ENCODE measurements around the gene DIS3L2. TPM values are rescaled to one million over a fixed set of nuclear protein-coding genes. Genes with fewer than 3 reads are reported as not detected.

The DIS3L2 gene
- total RNA-seq, 2 donors from 2014 or later: 22.6 to 32.3 TPM

GRCh38 chr2:232304236-232304635, 342.7 kb downstream of the DIS3L2 start:
- Histone ChIP-seq H3K27ac (no peak overlapping the region), H3K27me3 (no peaks in the 10 kb centered on the region), H3K9me3 (no peaks in the 10 kb centered on the region), H3K4me3 (no peak overlapping the region), H3K36me3 (no peaks in the 10 kb centered on the region), H3K9ac (ENCODE audit: low read depth in 2 of 2, low read length in 2 of 2) (no peak overlapping the region), H3K4me1 (no peaks in the 10 kb centered on the region)
- TF ChIP-seq CTCF (IDR thresholded peaks at IDR 0.05): no peak
- intact Hi-C loops (cut with DNase I): no loop called here
- DNase-seq: no peak

GRCh38 chr2:232306741-232307305, 345.3 kb downstream of the DIS3L2 start:
- no peak for TF ChIP-seq CTCF (IDR thresholded peaks at IDR 0.05)
- no peak overlapping the region for H3K27ac ChIP-seq
- no peaks in the 10 kb centered on the region for H3K27me3 ChIP-seq
- no peak for DNase-seq
- H3K9me3 ChIP-seq: no peaks in the 10 kb centered on the region
- no peak overlapping the region for H3K4me3 ChIP-seq
- H3K36me3 ChIP-seq: no peaks in the 10 kb centered on the region
- no peak overlapping the region for H3K9ac ChIP-seq (ENCODE audit: low read depth in 2 of 2, low read length in 2 of 2)
- intact Hi-C loops (cut with DNase I): no loop called here
- no peaks in the 10 kb centered on the region for H3K4me1 ChIP-seq

DNA sequence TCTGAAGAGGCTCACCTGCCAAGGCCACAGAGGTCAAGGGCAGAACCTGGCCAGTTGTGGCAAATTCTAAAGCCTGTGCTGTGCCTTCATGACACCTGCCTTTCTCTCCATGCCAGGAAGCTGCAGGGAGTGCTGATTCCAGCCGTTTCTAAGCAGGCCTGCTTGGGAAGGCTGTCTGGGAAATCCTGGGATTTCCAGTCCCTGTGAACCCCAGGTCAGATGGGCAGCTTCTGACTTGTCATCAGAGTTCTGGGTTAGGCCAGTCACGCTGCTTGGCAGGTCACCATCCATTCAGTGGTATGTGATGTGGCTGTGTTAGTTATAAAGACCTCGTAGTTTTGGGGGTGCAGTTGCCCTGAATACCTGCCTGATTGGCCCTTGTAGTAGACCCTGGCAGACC, 346.3 kb downstream of the DIS3L2 start:
- H3K36me3 ChIP-seq: no peaks in the 10 kb centered on the region
- H3K4me3 ChIP-seq: no peak overlapping the region
- no peak for DNase-seq
- H3K9ac ChIP-seq (ENCODE audit: low read depth in 2 of 2, low read length in 2 of 2): no peak overlapping the region
- no peaks in the 10 kb centered on the region for H3K4me1 ChIP-seq
- H3K27me3 ChIP-seq: no peaks in the 10 kb centered on the region
- TF ChIP-seq CTCF (IDR thresholded peaks at IDR 0.05): no peak
- no peak overlapping the region for H3K27ac ChIP-seq
- intact Hi-C loops (cut with DNase I): no loop called here
- H3K9me3 ChIP-seq: no peaks in the 10 kb centered on the region

DNA sequence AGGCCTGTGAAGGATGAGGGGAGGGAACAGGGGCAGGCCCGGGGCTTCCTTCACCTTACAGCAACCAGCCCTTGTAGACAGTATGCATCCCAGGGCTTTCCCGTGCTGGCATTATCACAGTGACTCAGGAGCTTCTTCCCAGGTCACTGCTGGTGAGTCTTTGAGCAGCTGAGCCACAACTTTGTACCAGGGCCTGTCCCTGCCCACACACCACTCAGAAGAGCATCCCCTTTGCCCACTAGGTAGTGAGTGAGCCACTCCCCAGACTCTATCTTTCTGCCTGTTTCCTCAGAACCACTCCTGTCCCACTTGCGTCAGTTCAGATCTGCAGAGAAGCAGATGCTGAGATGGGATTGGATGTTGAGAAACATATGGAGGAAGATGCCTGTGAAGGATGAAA, 347.5 kb downstream of the DIS3L2 start:
- TF ChIP-seq CTCF (IDR thresholded peaks at IDR 0.05): no peak
- Histone ChIP-seq H3K27me3 (no peaks in the 10 kb centered on the region), H3K4me3 (no peak overlapping the region), H3K27ac (no peak overlapping the region), H3K9me3 (no peaks in the 10 kb centered on the region), H3K36me3 (no peaks in the 10 kb centered on the region), H3K9ac (ENCODE audit: low read depth in 2 of 2, low read length in 2 of 2) (no peak overlapping the region), H3K4me1 (no peaks in the 10 kb centered on the region)
- intact Hi-C loops (cut with DNase I): no loop called here
- DNase-seq: no peak

- no peaks in the 10 kb centered on the region for H3K36me3 ChIP-seq
- no peak overlapping the region for H3K9ac ChIP-seq (ENCODE audit: low read depth in 2 of 2, low read length in 2 of 2)
- no peak overlapping the region for H3K27ac ChIP-seq
- no peak overlapping the region for H3K4me3 ChIP-seq
- TF ChIP-seq CTCF (IDR thresholded peaks at IDR 0.05): no peak
- H3K9me3 ChIP-seq: no peaks in the 10 kb centered on the region
- no peaks in the 10 kb centered on the region for H3K27me3 ChIP-seq
- intact Hi-C loops (cut with DNase I): no loop called here
- H3K4me1 ChIP-seq: no peaks in the 10 kb centered on the region
- DNase-seq: no peak
These were observed 348.1 kb downstream of the DIS3L2 start for GRCh38 chr2:232309592-232309991.
